ENCODE data around the gene PTPRE.

Gene PTPRE

DNA sequence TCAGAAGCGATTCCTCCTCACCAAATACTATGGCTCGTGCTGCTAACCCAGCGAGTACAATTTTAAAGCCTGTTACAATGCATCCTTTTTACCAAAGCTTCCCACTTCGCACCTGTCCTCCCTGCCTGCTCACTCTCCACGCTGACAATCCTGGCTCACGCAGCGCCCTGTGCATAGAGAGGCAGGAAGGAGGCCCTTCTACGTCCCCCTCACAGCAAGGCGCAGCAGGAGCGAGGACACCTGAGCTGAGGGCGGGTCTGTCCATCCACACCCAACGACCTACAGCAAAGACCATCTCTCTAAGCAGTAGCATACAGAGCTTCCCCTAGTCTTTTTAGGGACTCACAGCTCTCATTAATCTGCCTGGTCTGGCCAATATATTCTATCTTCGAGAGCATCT is 173.3 kb downstream of the PTPRE start:
- Histone ChIP-seq H3K4me3 (ENCODE audit: low read length) (no peak overlapping the region), H3K27ac (ENCODE audit: low read length) (no peak overlapping the region), H3K9ac (ENCODE audit: low read length) (no peak overlapping the region), H3K4me1 (ENCODE audit: low read length) (no peaks in the 10 kb centered on the region), H4K20me1 (ENCODE audit: insufficient read depth, low read length) (no peaks in the 10 kb centered on the region), H3K36me3 (replicated peaks; ENCODE audit: low read depth, low read length) (peaks cover 38% of the 10 kb centered on the region), H3K79me2 (ENCODE audit: low read length) (no peaks in the 10 kb centered on the region), H3K4me2 (ENCODE audit: low read length) (no peak overlapping the region), H2AFZ (ENCODE audit: low read depth, low read length) (no peak overlapping the region), H3K9me3 (ENCODE audit: insufficient read depth, low read length) (no peaks in the 10 kb centered on the region), H3K27me3 (ENCODE audit: low read depth, low read length) (no peaks in the 10 kb centered on the region)
- no peak for TF ChIP-seq EZH2phosphoT487 (IDR thresholded peaks at IDR 0.05; ENCODE audit: low read depth)
- TF ChIP-seq, protein P1, sequence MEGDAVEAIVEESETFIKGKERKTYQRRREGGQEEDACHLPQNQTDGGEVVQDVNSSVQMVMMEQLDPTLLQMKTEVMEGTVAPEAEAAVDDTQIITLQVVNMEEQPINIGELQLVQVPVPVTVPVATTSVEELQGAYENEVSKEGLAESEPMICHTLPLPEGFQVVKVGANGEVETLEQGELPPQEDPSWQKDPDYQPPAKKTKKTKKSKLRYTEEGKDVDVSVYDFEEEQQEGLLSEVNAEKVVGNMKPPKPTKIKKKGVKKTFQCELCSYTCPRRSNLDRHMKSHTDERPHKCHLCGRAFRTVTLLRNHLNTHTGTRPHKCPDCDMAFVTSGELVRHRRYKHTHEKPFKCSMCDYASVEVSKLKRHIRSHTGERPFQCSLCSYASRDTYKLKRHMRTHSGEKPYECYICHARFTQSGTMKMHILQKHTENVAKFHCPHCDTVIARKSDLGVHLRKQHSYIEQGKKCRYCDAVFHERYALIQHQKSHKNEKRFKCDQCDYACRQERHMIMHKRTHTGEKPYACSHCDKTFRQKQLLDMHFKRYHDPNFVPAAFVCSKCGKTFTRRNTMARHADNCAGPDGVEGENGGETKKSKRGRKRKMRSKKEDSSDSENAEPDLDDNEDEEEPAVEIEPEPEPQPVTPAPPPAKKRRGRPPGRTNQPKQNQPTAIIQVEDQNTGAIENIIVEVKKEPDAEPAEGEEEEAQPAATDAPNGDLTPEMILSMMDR (IDR thresholded peaks at IDR 0.05; ENCODE audit: low read depth, low read length), result no peak

DNA sequence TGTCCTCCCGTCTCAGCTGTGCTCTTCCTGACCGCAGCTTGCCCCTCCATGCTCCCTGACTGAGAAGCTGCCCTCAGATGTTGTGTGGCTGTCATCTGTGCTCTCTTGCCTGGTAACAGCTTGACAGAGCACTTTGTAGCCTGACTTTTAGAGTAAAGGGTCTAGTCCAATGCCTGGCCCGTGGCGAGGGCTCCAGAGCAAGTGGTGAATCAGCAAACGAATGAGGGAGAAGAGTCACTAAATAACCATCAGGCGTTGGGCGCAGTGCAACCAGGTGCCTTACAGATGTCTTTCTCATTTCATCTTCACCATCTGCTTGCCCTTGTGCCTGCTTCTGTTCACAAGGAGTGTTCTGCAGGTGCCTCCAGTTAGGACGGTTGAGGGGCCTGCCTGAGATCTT is 173.7 kb downstream of the PTPRE start:
- H3K27ac ChIP-seq (ENCODE audit: low read length), result no peak overlapping the region
- H3K4me2 ChIP-seq (ENCODE audit: low read length), result no peak overlapping the region

GRCh38 chr10:128081222-128081621 is 174.3 kb downstream of the PTPRE start:
- TF ChIP-seq EZH2phosphoT487 (IDR thresholded peaks at IDR 0.05; ENCODE audit: low read depth), result no peak
- TF ChIP-seq, protein P1 (IDR thresholded peaks at IDR 0.05; ENCODE audit: low read depth, low read length), result no peak
- no peak overlapping the region for H3K4me3 ChIP-seq (ENCODE audit: low read length)
- no peak overlapping the region for H3K9ac ChIP-seq (ENCODE audit: low read length)
- no peak overlapping the region for H2AFZ ChIP-seq (ENCODE audit: low read depth, low read length)
- no peaks in the 10 kb centered on the region for H3K4me1 ChIP-seq (ENCODE audit: low read length)
- H3K27ac ChIP-seq (ENCODE audit: low read length), result no peak overlapping the region
- H3K79me2 ChIP-seq (ENCODE audit: low read length), result no peaks in the 10 kb centered on the region
- no peaks in the 10 kb centered on the region for H3K27me3 ChIP-seq (ENCODE audit: low read depth, low read length)
- H4K20me1 ChIP-seq (ENCODE audit: insufficient read depth, low read length), result no peaks in the 10 kb centered on the region
- H3K9me3 ChIP-seq (ENCODE audit: insufficient read depth, low read length), result no peaks in the 10 kb centered on the region
- no peak overlapping the region for H3K4me2 ChIP-seq (ENCODE audit: low read length)
- H3K36me3 ChIP-seq (replicated peaks; ENCODE audit: low read depth, low read length), result peaks cover 33% of the 10 kb centered on the region

More for the DNA sequence above, 173.7 kb downstream of the PTPRE start:
- Histone ChIP-seq H3K27me3 (ENCODE audit: low read depth, low read length) (no peaks in the 10 kb centered on the region), H3K79me2 (ENCODE audit: low read length) (no peaks in the 10 kb centered on the region), H3K9me3 (ENCODE audit: insufficient read depth, low read length) (no peaks in the 10 kb centered on the region), H3K4me3 (ENCODE audit: low read length) (no peak overlapping the region), H3K36me3 (replicated peaks; ENCODE audit: low read depth, low read length) (peaks cover 38% of the 10 kb centered on the region), H4K20me1 (ENCODE audit: insufficient read depth, low read length) (no peaks in the 10 kb centered on the region), H2AFZ (ENCODE audit: low read depth, low read length) (no peak overlapping the region), H3K4me1 (ENCODE audit: low read length) (no peaks in the 10 kb centered on the region), H3K9ac (ENCODE audit: low read length) (no peak overlapping the region)
- TF ChIP-seq, protein P1 (IDR thresholded peaks at IDR 0.05; ENCODE audit: low read depth, low read length), result no peak
- TF ChIP-seq EZH2phosphoT487 (IDR thresholded peaks at IDR 0.05; ENCODE audit: low read depth), result no peak

- Histone ChIP-seq H3K9ac (ENCODE audit: low read length) (no peak overlapping the region), H3K4me3 (ENCODE audit: low read length) (no peak overlapping the region), H3K4me2 (ENCODE audit: low read length) (no peak overlapping the region), H3K4me1 (ENCODE audit: low read length) (no peaks in the 10 kb centered on the region), H4K20me1 (ENCODE audit: insufficient read depth, low read length) (no peaks in the 10 kb centered on the region), H3K27me3 (ENCODE audit: low read depth, low read length) (no peaks in the 10 kb centered on the region), H3K36me3 (replicated peaks; ENCODE audit: low read depth, low read length) (peaks cover 31% of the 10 kb centered on the region), H2AFZ (ENCODE audit: low read depth, low read length) (no peak overlapping the region), H3K9me3 (ENCODE audit: insufficient read depth, low read length) (no peaks in the 10 kb centered on the region), H3K27ac (ENCODE audit: low read length) (no peak overlapping the region), H3K79me2 (ENCODE audit: low read length) (no peaks in the 10 kb centered on the region)
- no peak for TF ChIP-seq EZH2phosphoT487 (IDR thresholded peaks at IDR 0.05; ENCODE audit: low read depth)
- TF ChIP-seq, protein P1 (IDR thresholded peaks at IDR 0.05; ENCODE audit: low read depth, low read length), result no peak
Measured at GRCh38 chr10:128081720-128082119, 174.8 kb downstream of the PTPRE start.
